WERI-Rb-1 (cell line): ENCODE results near the gene CBR4.
A peak's percentile ranks its signal among the peaks of the same experiment; 100 is the strongest.

Source experiments
- DNase-seq: peaks from one replicate; pipeline ENCODE4 v3.0.0-alpha.2; 2020
- H3K27ac ChIP-seq: fragments of 250-450 bp; sonication (Bioruptor Pico); 2 replicates; pipeline ENCODE4 v1.5.1; 2020; ENCODE audit warnings: mild to moderate bottlenecking, moderate library complexity
- H3K27me3 ChIP-seq: fragments of 250-450 bp; sonication (Bioruptor Pico); 2 replicates; pipeline ENCODE4 v1.5.1; 2021; ENCODE audit warnings: mild to moderate bottlenecking, low read depth, moderate library complexity; ENCODE audit not compliant: insufficient read depth, severe bottlenecking
- H3K36me3 ChIP-seq: fragments of 250-450 bp; sonication (Bioruptor Pico); 2 replicates; pipeline ENCODE4 v1.5.1; 2020; ENCODE audit warnings: mild to moderate bottlenecking, moderate library complexity
- H3K4me3 ChIP-seq: 2 replicates; pipeline ENCODE4 v1.5.1; 2011; ENCODE audit warnings: low read depth, mild to moderate bottlenecking, control low read depth, low read length
- H3K9me3 ChIP-seq: fragments of 250-450 bp; sonication (Bioruptor Pico); 2 replicates; pipeline ENCODE4 v1.5.1; 2021; ENCODE audit warnings: mild to moderate bottlenecking, moderate library complexity; ENCODE audit not compliant: severe bottlenecking
- CTCF ChIP-seq: IDR thresholded peaks from 2 replicates; pipeline ENCODE4 v1.5.1; 2011; ENCODE audit warnings: low read depth, mild to moderate bottlenecking, control low read depth, inconsistent platforms, low read length

The CBR4 gene

GRCh38 chr4:169030562-169030982, 20.5 kb upstream of the CBR4 start:
- H3K9me3 ChIP-seq = peaks cover 2% of the 10 kb centered on the region
- DNase-seq = no peak
- H3K27me3 ChIP-seq = no peaks in the 10 kb centered on the region
- H3K4me3 ChIP-seq = no peak overlapping the region
- no peaks in the 10 kb centered on the region for H3K36me3 ChIP-seq
- TF ChIP-seq CTCF = no peak
- no peak overlapping the region for H3K27ac ChIP-seq

- Histone ChIP-seq H3K27me3 (no peaks in the 10 kb centered on the region), H3K27ac (no peak overlapping the region), H3K4me3 (no peak overlapping the region)
Observed at GRCh38 chr4:169029947-169030346, 19.9 kb upstream of the CBR4 start.

GRCh38 chr4:169027663-169028062, 17.6 kb upstream of the CBR4 start:
- TF ChIP-seq CTCF = no peak
- Histone ChIP-seq H3K27me3 (no peaks in the 10 kb centered on the region), H3K9me3 (no peaks in the 10 kb centered on the region), H3K36me3 (no peaks in the 10 kb centered on the region), H3K27ac (no peak overlapping the region), H3K4me3 (no peak overlapping the region)
- DNase-seq = no peak

More at GRCh38 chr4:169029947-169030346, 19.9 kb upstream of the CBR4 start:
- H3K9me3 ChIP-seq = peaks cover 2% of the 10 kb centered on the region
- no peak for DNase-seq
- no peak for TF ChIP-seq CTCF
- no peaks in the 10 kb centered on the region for H3K36me3 ChIP-seq

- DNase-seq = no peak
- H3K9me3 ChIP-seq = no peaks in the 10 kb centered on the region
- no peak for TF ChIP-seq CTCF
- H3K27me3 ChIP-seq = no peaks in the 10 kb centered on the region
- H3K27ac ChIP-seq = no peak overlapping the region
- H3K4me3 ChIP-seq = no peak overlapping the region
- H3K36me3 ChIP-seq = no peaks in the 10 kb centered on the region
Observed at GRCh38 chr4:169025184-169025583, 15.1 kb upstream of the CBR4 start.

- no peaks in the 10 kb centered on the region for H3K9me3 ChIP-seq
- no peak overlapping the region for H3K4me3 ChIP-seq
- H3K27me3 ChIP-seq = no peaks in the 10 kb centered on the region
- H3K36me3 ChIP-seq = no peaks in the 10 kb centered on the region
- no peak overlapping the region for H3K27ac ChIP-seq
- peak; percentile 77 for TF ChIP-seq CTCF
- DNase-seq = peak; percentile 37
Observed at GRCh38 chr4:169024762-169025161, 14.7 kb upstream of the CBR4 start.

- no peak for TF ChIP-seq CTCF
- DNase-seq = no peak
- Histone ChIP-seq H3K27ac (peak overlapping the region; percentile 55), H3K36me3 (no peaks in the 10 kb centered on the region), H3K4me3 (no peak overlapping the region), H3K9me3 (no peaks in the 10 kb centered on the region), H3K27me3 (no peaks in the 10 kb centered on the region)
Observed at GRCh38 chr4:169018406-169018805, 8.4 kb upstream of the CBR4 start.
